Muscle of arm (tissue), 12 donors: ENCODE data around the gene KDM7A. TPM values are rescaled to one million over a fixed set of nuclear protein-coding genes. Genes with fewer than 3 reads are reported as not detected.
"Not testable (repeated sequence)": the region's sequence is repeated elsewhere in the genome, so short reads cannot be mapped to it uniquely, and the experiment has no call there.

Experiments used
- DNase-seq: peaks from one replicate; pipeline ENCODE4 v3.0.0-alpha.2; 2013
- polyA plus RNA-seq, 12 donors: library from polyadenylated mRNA; unstranded; fragments of 120-200 nt; gene quantifications; one replicate each; pipeline ENCODE4 v1.2.1, GENCODE V29; 2013; ENCODE audit not compliant: insufficient read length in 12 of 12

The KDM7A gene
- polyA plus RNA-seq, 12 donors, result 6.4 to 15.3 (median 9.6) TPM; not detected in 1

GRCh38 chr7:140160308-140160707, 16.5 kb downstream of the KDM7A start:
- no peak for DNase-seq

GRCh38 chr7:140159497-140159896, 17.3 kb downstream of the KDM7A start:
- DNase-seq, result no peak

GRCh38 chr7:140156460-140157080, 20.2 kb downstream of the KDM7A start:
- DNase-seq, result no peak

- no peak for DNase-seq
Observed at GRCh38 chr7:140155428-140155827, 21.4 kb downstream of the KDM7A start.

GRCh38 chr7:140153666-140154161, 23.1 kb downstream of the KDM7A start:
- DNase-seq, result no peak

- DNase-seq, result no peak
Observed at GRCh38 chr7:140146574-140146973, 30.2 kb downstream of the KDM7A start.

- no peak for DNase-seq
Observed at GRCh38 chr7:140145709-140146108, 31.1 kb downstream of the KDM7A start.

- no peak for DNase-seq
Observed at GRCh38 chr7:140144821-140145220, 32.0 kb downstream of the KDM7A start.

GRCh38 chr7:140143997-140144396, 32.8 kb downstream of the KDM7A start:
- DNase-seq, result no peak

GRCh38 chr7:140142031-140142430, 34.8 kb downstream of the KDM7A start:
- no peak for DNase-seq

GRCh38 chr7:140141256-140141655, 35.5 kb downstream of the KDM7A start:
- no peak for DNase-seq

GRCh38 chr7:140137078-140137477, 39.7 kb downstream of the KDM7A start:
- no peak for DNase-seq

- no peak for DNase-seq
Observed at GRCh38 chr7:140136073-140136472, 40.7 kb downstream of the KDM7A start.

- no peak for DNase-seq
Observed at GRCh38 chr7:140134039-140134438, 42.7 kb downstream of the KDM7A start.

- no peak for DNase-seq
Observed at GRCh38 chr7:140127360-140128127, 49.2 kb downstream of the KDM7A start.

- DNase-seq, result no peak
Observed at GRCh38 chr7:140126435-140127034, 50.2 kb downstream of the KDM7A start.

GRCh38 chr7:140122965-140123364, 53.8 kb downstream of the KDM7A start:
- DNase-seq, result no peak

- no peak for DNase-seq
Observed at GRCh38 chr7:140121326-140121725, 55.5 kb downstream of the KDM7A start.

GRCh38 chr7:140114817-140115216, 62.0 kb downstream of the KDM7A start:
- DNase-seq, result not testable (repeated sequence)

GRCh38 chr7:140108777-140109176, 68.0 kb downstream of the KDM7A start:
- DNase-seq, result not testable (repeated sequence)

GRCh38 chr7:140096459-140096858, 80.3 kb downstream of the KDM7A start:
- no peak for DNase-seq

- no peak for DNase-seq
Observed at GRCh38 chr7:140093375-140093774, 83.4 kb downstream of the KDM7A start.

GRCh38 chr7:140085447-140085846, 91.3 kb downstream of the KDM7A start:
- no peak for DNase-seq
